ENCODE results near the gene GPS1. TPM values are rescaled to one million over a fixed set of nuclear protein-coding genes. Genes with fewer than 3 reads are reported as not detected.

GPS1 gene
- polyA plus RNA-seq, 1 of the 3 experiments (the other 2 are of a cell fraction) = 264 TPM

GRCh38 chr17:82077617-82078358 is 26.1 kb downstream of the GPS1 start:
- 88% methylated on average over 25 of the region's 28 CpGs for WGBS (ENCODE audit: low lambda C conversion rate)
- DNase-seq = no peak
- Histone ChIP-seq H3K9me3 (no peaks in the 10 kb centered on the region), H2AFZ (ENCODE audit: low read depth) (no peak overlapping the region), H3K79me2 (ENCODE audit: insufficient read depth) (no peaks in the 10 kb centered on the region), H3K4me1 (ENCODE audit: control insufficient read depth in 1 of 2, insufficient read depth in 2 of 2, low read depth in 1 of 2, low read length in 1 of 2) (no peaks in the 10 kb centered on the region), H3K4me2 (no peak overlapping the region), H4K20me1 (ENCODE audit: insufficient read depth) (no peaks in the 10 kb centered on the region), H3K36me3 (replicated peaks in 1 of 2; ENCODE audit: control insufficient read depth in 1 of 2, insufficient read depth in 2 of 2, low read length in 1 of 2) (peaks cover 16 to 42% of the 10 kb centered on the region in 2 experiments), H3K9ac (no peak overlapping the region), H3K27me3 (ENCODE audit: insufficient read depth) (no peaks in the 10 kb centered on the region), H3K4me3 (ENCODE audit: low read depth in 2 of 2, low read length in 1 of 2) (no peak overlapping the region), H3K9me2 (no peaks in the 10 kb centered on the region), H3F3A (replicated peaks; ENCODE audit: insufficient read depth) (peaks cover 17% of the 10 kb centered on the region), H3K27ac (ENCODE audit: low read depth in 2 of 2, low read length in 1 of 2) (no peak overlapping the region)
- POLR2A ChIA-PET = no interaction called here
- TF ChIP-seq USF1 (IDR thresholded peaks at IDR 0.05; ENCODE audit: borderline replicate concordance, low read depth) (no peak), ZBTB33 (IDR thresholded peaks at IDR 0.05; ENCODE audit: borderline replicate concordance, low read depth) (no peak), FOXM1 (IDR thresholded peaks at IDR 0.05; ENCODE audit: low read depth) (no peak), POLR2AphosphoS5 (IDR thresholded peaks at IDR 0.05; ENCODE audit: low read depth, low read length) (no peak), RXRA (IDR thresholded peaks at IDR 0.05; ENCODE audit: borderline replicate concordance, low read depth) (no peak), CHD2 (IDR thresholded peaks at IDR 0.05; ENCODE audit: low read length, partially characterized antibody) (no peak)
- CTCF ChIA-PET = interaction anchor here (0.7 to 2.2 kb wide), 4 partner anchors 27 to 118 kb away, joined by 4 to 14 read pairs (median 4); partner anchors contain the start of gene DCXR

- H3K4me1 ChIP-seq (ENCODE audit: control insufficient read depth in 1 of 2, insufficient read depth in 2 of 2, low read depth in 1 of 2, low read length in 1 of 2) = no peaks in the 10 kb centered on the region
- no peak overlapping the region for H3K27ac ChIP-seq (ENCODE audit: low read depth in 2 of 2, low read length in 1 of 2)
- no peak for DNase-seq
- H4K20me1 ChIP-seq (ENCODE audit: insufficient read depth) = no peaks in the 10 kb centered on the region
- H3K9me3 ChIP-seq = no peaks in the 10 kb centered on the region
- ChIA-PET CTCF (interaction anchor here (2.2 kb wide), 1 partner anchor 48 kb away, joined by 14 read pairs; no protein-coding TSS in a partner anchor), POLR2A (no interaction called here)
- H3F3A ChIP-seq (replicated peaks; ENCODE audit: insufficient read depth) = peaks cover 17% of the 10 kb centered on the region
- H3K36me3 ChIP-seq (replicated peaks in 1 of 2; ENCODE audit: control insufficient read depth in 1 of 2, insufficient read depth in 2 of 2, low read length in 1 of 2) = peaks cover 16 to 49% of the 10 kb centered on the region in 2 experiments
- 96% methylated on average over 14 of the region's 18 CpGs for WGBS (ENCODE audit: low lambda C conversion rate)
- no peak overlapping the region for H3K4me3 ChIP-seq (ENCODE audit: low read depth in 2 of 2, low read length in 1 of 2)
- H3K27me3 ChIP-seq (ENCODE audit: insufficient read depth) = no peaks in the 10 kb centered on the region
- no peak overlapping the region for H3K4me2 ChIP-seq
- H3K79me2 ChIP-seq (ENCODE audit: insufficient read depth) = no peaks in the 10 kb centered on the region
- H3K9me2 ChIP-seq = no peaks in the 10 kb centered on the region
- no peak overlapping the region for H2AFZ ChIP-seq (ENCODE audit: low read depth)
- no peak overlapping the region for H3K9ac ChIP-seq
- TF ChIP-seq RCOR1 (IDR thresholded peaks at IDR 0.05; ENCODE audit: low read length) (no peak), TEAD4 (IDR thresholded peaks at IDR 0.05; ENCODE audit: borderline replicate concordance, insufficient read depth) (no peak), MAX (IDR thresholded peaks at IDR 0.05; ENCODE audit: low read depth) (no peak), PBX3 (IDR thresholded peaks at IDR 0.05) (no peak), ELF1 (IDR thresholded peaks at IDR 0.05) (no peak), USF2 (IDR thresholded peaks at IDR 0.05; ENCODE audit: borderline replicate concordance, low read depth, low read length) (no peak), SMC3 (IDR thresholded peaks at IDR 0.05; ENCODE audit: low read depth, low read length) (no peak), CHD2 (IDR thresholded peaks at IDR 0.05; ENCODE audit: low read length, partially characterized antibody) (no peak), RXRA (IDR thresholded peaks at IDR 0.05; ENCODE audit: borderline replicate concordance, low read depth) (no peak), FOSL2 (IDR thresholded peaks at IDR 0.05; ENCODE audit: borderline replicate concordance, low read depth) (no peak), USF1 (IDR thresholded peaks at IDR 0.05; ENCODE audit: borderline replicate concordance, low read depth) (no peak), FOXJ3 (CRISPR knock-in tag; IDR thresholded peaks at IDR 0.05) (no peak), ZBTB33 (IDR thresholded peaks at IDR 0.05; ENCODE audit: borderline replicate concordance, low read depth) (no peak), EZH2phosphoT487 (IDR thresholded peaks at IDR 0.05; ENCODE audit: borderline replicate concordance, low read depth) (no peak), GABPA (IDR thresholded peaks at IDR 0.05; ENCODE audit: low read depth) (no peak)
These were observed 26.7 kb downstream of the GPS1 start for GRCh38 chr17:82078433-82078832.

Measured in SK-N-SH (cell line).